A549 treated with CpdA at 1 μM for 4 hours (cell line): Measurements from ENCODE around the gene TRAK1. TPM values are rescaled to one million over a fixed set of nuclear protein-coding genes. Genes with fewer than 3 reads are reported as not detected.

Experiments used
- total RNA-seq: library from RNA; stranded (reverse); fragments of 200-300 nt; extraction: Qiagen RNA extraction; gene quantifications from 5 replicates; pipeline ENCODE4 v1.2.3, GENCODE V29; 2022; ENCODE audit warnings: low read depth

The TRAK1 gene, protein sequence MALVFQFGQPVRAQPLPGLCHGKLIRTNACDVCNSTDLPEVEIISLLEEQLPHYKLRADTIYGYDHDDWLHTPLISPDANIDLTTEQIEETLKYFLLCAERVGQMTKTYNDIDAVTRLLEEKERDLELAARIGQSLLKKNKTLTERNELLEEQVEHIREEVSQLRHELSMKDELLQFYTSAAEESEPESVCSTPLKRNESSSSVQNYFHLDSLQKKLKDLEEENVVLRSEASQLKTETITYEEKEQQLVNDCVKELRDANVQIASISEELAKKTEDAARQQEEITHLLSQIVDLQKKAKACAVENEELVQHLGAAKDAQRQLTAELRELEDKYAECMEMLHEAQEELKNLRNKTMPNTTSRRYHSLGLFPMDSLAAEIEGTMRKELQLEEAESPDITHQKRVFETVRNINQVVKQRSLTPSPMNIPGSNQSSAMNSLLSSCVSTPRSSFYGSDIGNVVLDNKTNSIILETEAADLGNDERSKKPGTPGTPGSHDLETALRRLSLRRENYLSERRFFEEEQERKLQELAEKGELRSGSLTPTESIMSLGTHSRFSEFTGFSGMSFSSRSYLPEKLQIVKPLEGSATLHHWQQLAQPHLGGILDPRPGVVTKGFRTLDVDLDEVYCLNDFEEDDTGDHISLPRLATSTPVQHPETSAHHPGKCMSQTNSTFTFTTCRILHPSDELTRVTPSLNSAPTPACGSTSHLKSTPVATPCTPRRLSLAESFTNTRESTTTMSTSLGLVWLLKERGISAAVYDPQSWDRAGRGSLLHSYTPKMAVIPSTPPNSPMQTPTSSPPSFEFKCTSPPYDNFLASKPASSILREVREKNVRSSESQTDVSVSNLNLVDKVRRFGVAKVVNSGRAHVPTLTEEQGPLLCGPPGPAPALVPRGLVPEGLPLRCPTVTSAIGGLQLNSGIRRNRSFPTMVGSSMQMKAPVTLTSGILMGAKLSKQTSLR
- total RNA-seq = 14.1 to 17.7 TPM (median 16.1 TPM) in 5 replicates

GRCh38 chr3:42090973-42091731 lies at the start of gene TRAK1:
Gene TRAK1 (plus strand): TSS chr3:42091357. CDS start chr3:42091470, 113 bp downstream.

DNA sequence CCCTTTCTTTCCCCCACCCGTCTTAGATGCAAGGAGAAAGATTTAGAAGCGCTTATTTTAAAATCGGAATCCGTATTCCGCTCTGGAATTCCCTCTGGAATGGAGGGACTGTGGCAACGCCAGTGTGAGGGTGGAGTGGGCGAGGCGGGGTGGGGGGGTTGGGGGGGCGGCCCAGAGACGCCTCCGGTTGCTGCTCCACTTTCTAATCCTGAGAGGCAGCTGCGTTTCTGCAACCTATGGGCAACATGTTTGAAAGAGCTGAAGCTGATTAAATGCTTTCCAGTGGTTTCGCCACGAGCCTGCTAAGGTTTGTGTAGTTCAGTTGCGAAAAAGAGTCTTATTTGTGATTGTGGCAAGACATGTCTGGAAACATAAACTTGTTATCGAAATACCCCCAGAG lies 174.9 kb downstream of the TRAK1 start, which contains the start of gene CCK:
TSS of gene CCK (minus strand) at position 101 of the 400 bp plus-strand sequence. CDS start 2,555 bp downstream, outside the sequence.

Other genes with a start within 250 kb of the TRAK1 start
- gene ULK4, start 129.3 kb upstream of the TRAK1 start, total RNA-seq = 3.8 to 12.9 TPM (median 4.6 TPM) in 5 replicates
- gene CCK, start 174.8 kb downstream of the TRAK1 start, total RNA-seq = 1.2 to 2.4 TPM (median 1.8 TPM) in 5 replicates